ENCODE measurements around the gene GPR119.

DNA sequence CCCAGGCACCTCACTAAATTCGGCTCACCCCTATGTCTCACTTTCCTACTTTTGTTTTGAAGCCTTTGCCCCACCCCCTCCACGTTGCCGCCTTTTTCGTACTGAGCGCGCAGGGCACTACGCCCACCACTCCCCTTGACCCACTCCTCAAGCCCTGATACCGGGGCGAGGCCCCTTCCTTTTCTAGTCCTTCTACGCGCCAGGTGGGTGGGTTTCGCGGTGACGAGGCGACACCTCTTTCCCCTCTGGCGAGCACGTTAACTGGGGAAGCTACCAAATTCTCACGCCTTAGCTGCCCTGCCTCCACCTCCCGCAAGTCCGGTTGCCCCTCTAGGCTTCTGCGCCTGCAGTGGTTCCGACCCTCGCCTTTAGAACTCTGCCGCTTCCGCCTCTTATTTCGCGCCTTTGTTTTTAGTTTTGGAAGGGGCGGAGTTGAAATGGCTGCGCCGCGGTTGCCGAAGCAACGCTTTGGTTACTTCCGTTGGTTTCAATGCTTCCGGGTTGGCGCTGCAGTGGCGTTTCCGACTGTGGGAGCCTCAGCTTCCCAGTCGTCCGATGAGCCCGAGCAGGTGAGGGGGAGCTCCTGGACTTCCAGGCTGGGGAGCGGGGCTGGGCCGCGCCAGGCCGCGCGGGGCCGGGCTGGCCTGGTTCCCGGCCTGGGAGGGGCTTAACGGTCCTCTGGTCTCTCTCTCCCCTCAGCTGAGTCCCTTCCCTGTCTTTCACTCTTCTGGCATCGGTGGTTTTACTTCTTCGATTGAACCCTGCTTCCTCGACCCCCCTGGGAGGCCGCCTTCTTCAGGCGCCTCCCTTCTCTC, 45.9 kb downstream of the GPR119 start, which contains the start of gene SLC25A14:
- TF ChIP-seq, protein P1, sequence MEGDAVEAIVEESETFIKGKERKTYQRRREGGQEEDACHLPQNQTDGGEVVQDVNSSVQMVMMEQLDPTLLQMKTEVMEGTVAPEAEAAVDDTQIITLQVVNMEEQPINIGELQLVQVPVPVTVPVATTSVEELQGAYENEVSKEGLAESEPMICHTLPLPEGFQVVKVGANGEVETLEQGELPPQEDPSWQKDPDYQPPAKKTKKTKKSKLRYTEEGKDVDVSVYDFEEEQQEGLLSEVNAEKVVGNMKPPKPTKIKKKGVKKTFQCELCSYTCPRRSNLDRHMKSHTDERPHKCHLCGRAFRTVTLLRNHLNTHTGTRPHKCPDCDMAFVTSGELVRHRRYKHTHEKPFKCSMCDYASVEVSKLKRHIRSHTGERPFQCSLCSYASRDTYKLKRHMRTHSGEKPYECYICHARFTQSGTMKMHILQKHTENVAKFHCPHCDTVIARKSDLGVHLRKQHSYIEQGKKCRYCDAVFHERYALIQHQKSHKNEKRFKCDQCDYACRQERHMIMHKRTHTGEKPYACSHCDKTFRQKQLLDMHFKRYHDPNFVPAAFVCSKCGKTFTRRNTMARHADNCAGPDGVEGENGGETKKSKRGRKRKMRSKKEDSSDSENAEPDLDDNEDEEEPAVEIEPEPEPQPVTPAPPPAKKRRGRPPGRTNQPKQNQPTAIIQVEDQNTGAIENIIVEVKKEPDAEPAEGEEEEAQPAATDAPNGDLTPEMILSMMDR (optimal IDR thresholded peaks at IDR 0.05 in 1 of 3, IDR thresholded peaks at IDR 0.05 in 1 of 3, conservative IDR thresholded peaks at IDR 0.05 in 1 of 3; ENCODE audit: extremely low read depth in 1 of 3, insufficient read depth in 2 of 3, low read length in 3 of 3): no peak
- TF ChIP-seq EZH2 (IDR thresholded peaks at IDR 0.05; ENCODE audit: low read length): no peak

Measured in keratinocyte (primary cell).